Measurements from ENCODE around the gene LY6G5C. TPM values are rescaled to one million over a fixed set of nuclear protein-coding genes. Genes with fewer than 3 reads are reported as not detected.

The LY6G5C gene
- 1 to 10 TPM; 2.2 to 2.9 (median 2.8) TPM for total RNA-seq (2021; fragmentation: NEBNext Ultra II Directional; extraction: Animal tissue kit (Norgen Biotek cat#: 25700))
- long read RNA-seq, partial matches to known transcripts: 0 of 1 reads
- long read RNA-seq, other reads (novel, unspliced or antisense): 1 of 1 reads

- Mint-ChIP-seq H3K4me3 (peak within 1 kb of the TSS; percentile 87), H3K4me1 (ENCODE audit: low read depth) (peaks cover 17% of the 10 kb centered on the region), H3K9me3 (no peaks in the 10 kb centered on the region), H3K27ac (peak within 1 kb of the TSS; percentile 96), H3K27me3 (ENCODE audit: insufficient read depth) (peaks cover 1% of the 10 kb centered on the region; the same call in 1 of the 2 replicates), H3K36me3 (ENCODE audit: low read depth) (no peaks in the 10 kb centered on the region)
- TF ChIP-seq CTCF (IDR thresholded peaks at IDR 0.05): peak; percentile 75
- DNase-seq: peak; percentile 91
Measured at GRCh38 chr6:31680226-31681134, at the start of gene LY6G5C. Gene LY6G5C, minus strand, starts transcription at chr6:31681067. Its CDS starts 694 bp downstream, at chr6:31680373.

GRCh38 chr6:31729979-31730630, 49.2 kb upstream of the LY6G5C start:
- peak; percentile 80 for DNase-seq
- TF ChIP-seq CTCF (IDR thresholded peaks at IDR 0.05): peak; percentile 10; the same call in 1 of the 2 replicates
- H3K4me3 Mint-ChIP-seq: peak overlapping the region; percentile 93
- H3K27me3 Mint-ChIP-seq (ENCODE audit: insufficient read depth): peaks cover 4% of the 10 kb centered on the region
- no peaks in the 10 kb centered on the region for H3K9me3 Mint-ChIP-seq
- peaks cover 51% of the 10 kb centered on the region for H3K4me1 Mint-ChIP-seq (ENCODE audit: low read depth)
- peak overlapping the region; percentile 94 for H3K27ac Mint-ChIP-seq
- peaks cover 45% of the 10 kb centered on the region for H3K36me3 Mint-ChIP-seq (ENCODE audit: low read depth)

GRCh38 chr6:31729515-31729978, 48.7 kb upstream of the LY6G5C start:
- Mint-ChIP-seq H3K36me3 (ENCODE audit: low read depth) (peaks cover 40% of the 10 kb centered on the region), H3K27ac (peak overlapping the region; percentile 94), H3K4me1 (ENCODE audit: low read depth) (peaks cover 51% of the 10 kb centered on the region), H3K4me3 (peak overlapping the region; percentile 93), H3K27me3 (ENCODE audit: insufficient read depth) (peaks cover 4% of the 10 kb centered on the region), H3K9me3 (no peaks in the 10 kb centered on the region)
- DNase-seq: peak; percentile 85
- peak; percentile 75; the same call in 1 of the 2 replicates for TF ChIP-seq CTCF (IDR thresholded peaks at IDR 0.05)

GRCh38 chr6:31728767-31729514, 48.1 kb upstream of the LY6G5C start, which contains the start of gene DDAH2:
Gene DDAH2, minus strand, starts transcription at chr6:31729299. Its CDS starts 138 bp downstream, at chr6:31729161.
- Mint-ChIP-seq H3K27me3 (ENCODE audit: insufficient read depth) (peaks cover 4% of the 10 kb centered on the region), H3K27ac (peak within 1 kb of the TSS; percentile 94), H3K36me3 (ENCODE audit: low read depth) (peaks cover 34% of the 10 kb centered on the region), H3K4me1 (ENCODE audit: low read depth) (peaks cover 46% of the 10 kb centered on the region), H3K4me3 (peak within 1 kb of the TSS; percentile 93), H3K9me3 (no peaks in the 10 kb centered on the region)
- TF ChIP-seq CTCF (IDR thresholded peaks at IDR 0.05): no peak; the same call in 1 of the 2 replicates
- DNase-seq: no peak
